ENCODE measurements around the gene PDAP1.
"Not testable (repeated sequence)": the region's sequence is repeated elsewhere in the genome, so short reads cannot be mapped to it uniquely, and the experiment has no call there.

PDAP1 gene

DNA sequence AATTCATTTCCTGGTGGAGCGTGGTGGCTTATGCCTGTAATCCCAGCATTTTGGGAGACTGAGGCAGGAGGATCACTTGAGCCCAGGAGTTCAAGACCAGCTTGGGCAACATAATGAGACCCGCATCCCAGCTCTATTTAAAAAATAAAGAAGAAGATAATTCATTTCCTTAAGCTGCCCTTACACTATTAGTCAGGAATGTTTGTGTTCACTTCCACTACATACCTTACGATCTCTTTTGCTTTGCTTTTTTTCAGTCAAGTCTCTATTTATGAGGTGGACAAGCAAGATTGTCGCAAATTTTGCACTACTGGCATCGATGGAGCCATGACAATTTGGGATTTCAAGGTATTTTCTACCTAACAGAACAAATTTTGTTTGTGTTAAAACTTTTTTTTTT is 45.1 kb downstream of the PDAP1 start:
- no peak overlapping the region for H3K27ac ChIP-seq
- no peak overlapping the region for H3K4me3 ChIP-seq
- TF ChIP-seq EZH2 (IDR thresholded peaks at IDR 0.05) (no peak), POLR2AphosphoS5 (IDR thresholded peaks at IDR 0.05; ENCODE audit: borderline replicate concordance, low read depth, low read length) (no peak), FOXP2 (optimal IDR thresholded peaks at IDR 0.05; ENCODE audit: control extremely low read depth, extremely low read length, insufficient read depth) (no peak)
- DNase-seq (ENCODE audit: low read depth, low spot score) = no peak
- no peaks in the 10 kb centered on the region for H3K9me3 ChIP-seq (ENCODE audit: low read depth, low read length)
- no peak overlapping the region for H3K9ac ChIP-seq (ENCODE audit: insufficient read length)
- peaks cover 74% of the 10 kb centered on the region for H3K36me3 ChIP-seq (ENCODE audit: insufficient read depth, low read length)

DNA sequence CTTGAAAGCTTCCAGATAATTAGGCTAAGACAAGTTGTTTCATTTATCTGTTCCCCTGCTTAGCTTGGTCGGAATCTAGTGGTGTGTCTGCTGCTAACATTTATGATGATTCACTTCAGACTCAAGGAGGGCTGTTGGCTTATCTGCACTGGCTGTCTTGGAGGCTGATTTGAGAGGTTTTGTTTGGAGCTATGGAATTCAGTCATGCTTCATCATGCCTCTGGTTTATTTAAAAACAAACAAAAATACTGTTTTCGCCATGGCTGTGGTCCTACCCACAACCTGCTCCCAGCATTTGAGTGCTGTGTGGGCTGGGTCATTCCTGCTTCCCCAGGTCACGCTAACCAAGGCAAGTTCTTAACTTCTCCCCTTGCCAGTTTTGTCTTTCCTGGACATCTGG is 45.6 kb downstream of the PDAP1 start:
- DNase-seq (ENCODE audit: low read depth, low spot score) = no peak
- no peak overlapping the region for H3K9ac ChIP-seq (ENCODE audit: insufficient read length)
- TF ChIP-seq POLR2AphosphoS5 (IDR thresholded peaks at IDR 0.05; ENCODE audit: borderline replicate concordance, low read depth, low read length) = no peak
- no peak for TF ChIP-seq EZH2 (IDR thresholded peaks at IDR 0.05)
- no peak for TF ChIP-seq FOXP2 (optimal IDR thresholded peaks at IDR 0.05; ENCODE audit: control extremely low read depth, extremely low read length, insufficient read depth)
- peaks cover 78% of the 10 kb centered on the region for H3K36me3 ChIP-seq (ENCODE audit: insufficient read depth, low read length)
- H3K27ac ChIP-seq = peak overlapping the region; percentile 8; the same call in 1 of the 2 replicates
- no peaks in the 10 kb centered on the region for H3K9me3 ChIP-seq (ENCODE audit: low read depth, low read length)
- H3K4me3 ChIP-seq = no peak overlapping the region

DNA sequence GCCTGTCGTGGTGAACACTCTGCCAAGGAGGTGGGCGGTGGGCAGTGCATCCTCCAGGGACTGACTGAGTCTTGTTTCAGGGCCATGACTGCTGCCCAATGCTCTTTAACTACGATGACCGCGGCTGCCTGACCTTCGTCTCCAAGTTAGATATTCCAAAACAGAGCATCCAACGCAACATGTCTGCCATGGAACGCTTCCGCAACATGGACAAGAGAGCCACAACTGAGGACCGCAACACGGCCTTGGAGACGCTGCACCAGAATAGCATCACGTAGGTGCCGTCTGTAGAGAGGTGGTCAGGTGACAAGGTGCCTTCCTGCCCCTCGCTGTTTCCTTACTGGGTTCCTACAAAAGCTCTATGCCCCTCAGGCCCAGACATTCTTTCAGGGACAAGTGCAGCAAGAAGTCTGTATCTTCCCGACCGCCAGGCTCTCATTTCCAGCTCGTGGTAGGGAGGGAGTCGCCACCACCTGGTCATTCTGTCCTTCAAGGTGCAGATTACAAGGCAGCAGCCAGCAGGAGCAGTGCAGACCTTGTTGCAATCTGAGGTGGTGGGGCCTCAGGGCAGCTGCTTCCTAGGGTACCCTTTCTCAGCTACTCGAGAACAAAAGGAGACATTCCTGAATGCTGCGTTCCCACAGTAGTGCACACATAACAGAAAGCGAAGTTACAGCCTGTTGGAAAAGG is 48.8 kb downstream of the PDAP1 start:
- Histone ChIP-seq H3K27ac (no peak overlapping the region), H3K4me3 (no peak overlapping the region), H3K36me3 (ENCODE audit: insufficient read depth, low read length) (peaks cover 76% of the 10 kb centered on the region), H3K9me3 (ENCODE audit: low read depth, low read length) (no peaks in the 10 kb centered on the region), H3K9ac (ENCODE audit: insufficient read length) (no peak overlapping the region)
- DNase-seq (ENCODE audit: low read depth, low spot score) = no peak
- TF ChIP-seq FOXP2 (optimal IDR thresholded peaks at IDR 0.05; ENCODE audit: control extremely low read depth, extremely low read length, insufficient read depth) (no peak), EZH2 (IDR thresholded peaks at IDR 0.05) (no peak), POLR2AphosphoS5 (IDR thresholded peaks at IDR 0.05; ENCODE audit: borderline replicate concordance, low read depth, low read length) (no peak)

DNA sequence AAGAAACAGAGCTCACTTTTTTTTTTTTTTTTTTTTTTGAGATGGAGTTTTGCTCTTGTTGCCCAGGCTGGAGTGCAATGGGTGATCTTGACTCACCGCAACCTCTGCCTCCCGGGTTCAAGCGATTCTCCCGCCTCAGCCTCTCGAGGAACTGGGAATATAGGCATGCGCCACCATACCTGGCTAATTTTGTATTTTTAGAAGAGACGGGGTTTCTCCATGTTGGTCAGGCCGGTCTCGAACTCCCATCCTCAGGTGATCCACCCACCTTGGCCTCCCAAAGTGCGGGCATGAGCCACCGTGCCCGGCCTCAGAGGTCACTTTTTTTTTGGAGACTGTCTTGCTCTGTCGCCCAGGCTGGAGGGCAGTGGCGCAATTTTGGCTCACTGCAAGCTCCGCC is 49.9 kb downstream of the PDAP1 start:
- H3K36me3 ChIP-seq (ENCODE audit: insufficient read depth, low read length) = peaks cover 74% of the 10 kb centered on the region
- not testable (repeated sequence) for H3K27ac ChIP-seq; H3K4me3 ChIP-seq; H3K9ac ChIP-seq (ENCODE audit: insufficient read length); H3K9me3 ChIP-seq (ENCODE audit: low read depth, low read length); DNase-seq (ENCODE audit: low read depth, low spot score)

DNA sequence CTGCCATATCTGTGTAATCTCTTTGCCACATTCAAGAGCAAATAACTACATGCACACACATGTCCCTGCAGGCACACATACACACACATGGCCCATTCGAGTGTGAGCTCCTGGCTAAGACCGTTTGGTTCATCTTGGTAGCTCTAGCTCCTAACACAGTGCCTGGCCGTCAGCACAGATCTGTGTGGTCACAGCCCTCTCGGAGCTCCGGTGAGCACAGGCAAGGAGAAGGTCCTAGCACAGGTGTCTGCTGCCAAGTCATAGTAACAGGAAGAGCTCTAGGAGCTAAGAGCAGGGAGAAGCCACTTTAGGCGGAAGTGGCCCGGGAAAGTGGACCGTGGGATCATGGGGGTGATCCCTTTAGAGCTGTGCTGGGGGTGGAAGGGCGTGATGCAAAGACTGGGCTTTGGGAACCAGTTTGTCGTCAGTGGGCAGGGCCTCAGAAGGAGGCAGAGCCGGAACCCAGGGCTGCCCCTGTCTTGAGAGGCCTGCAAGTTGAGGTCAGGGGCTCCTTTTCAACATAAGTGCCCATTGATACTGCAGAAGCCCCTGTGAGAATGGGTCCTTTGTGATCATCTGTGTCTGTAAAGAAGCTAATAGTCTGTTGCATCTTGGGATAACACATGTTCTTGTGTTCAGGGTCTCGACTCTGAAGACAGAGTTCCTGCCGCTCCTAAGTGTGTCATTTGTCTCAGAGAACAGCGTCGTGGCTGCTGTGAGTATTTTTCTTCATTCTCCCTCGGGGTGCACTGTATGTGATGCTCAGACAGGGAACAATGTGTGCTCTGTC is 50.5 kb downstream of the PDAP1 start:
- Histone ChIP-seq H3K9me3 (ENCODE audit: low read depth, low read length) (no peaks in the 10 kb centered on the region), H3K9ac (ENCODE audit: insufficient read length) (no peak overlapping the region), H3K27ac (no peak overlapping the region), H3K36me3 (ENCODE audit: insufficient read depth, low read length) (peaks cover 68% of the 10 kb centered on the region), H3K4me3 (no peak overlapping the region)
- TF ChIP-seq POLR2AphosphoS5 (IDR thresholded peaks at IDR 0.05; ENCODE audit: borderline replicate concordance, low read depth, low read length) = no peak
- TF ChIP-seq EZH2 (IDR thresholded peaks at IDR 0.05) = no peak
- no peak for TF ChIP-seq FOXP2 (optimal IDR thresholded peaks at IDR 0.05; ENCODE audit: control extremely low read depth, extremely low read length, insufficient read depth)
- no peak for DNase-seq (ENCODE audit: low read depth, low spot score)

DNA sequence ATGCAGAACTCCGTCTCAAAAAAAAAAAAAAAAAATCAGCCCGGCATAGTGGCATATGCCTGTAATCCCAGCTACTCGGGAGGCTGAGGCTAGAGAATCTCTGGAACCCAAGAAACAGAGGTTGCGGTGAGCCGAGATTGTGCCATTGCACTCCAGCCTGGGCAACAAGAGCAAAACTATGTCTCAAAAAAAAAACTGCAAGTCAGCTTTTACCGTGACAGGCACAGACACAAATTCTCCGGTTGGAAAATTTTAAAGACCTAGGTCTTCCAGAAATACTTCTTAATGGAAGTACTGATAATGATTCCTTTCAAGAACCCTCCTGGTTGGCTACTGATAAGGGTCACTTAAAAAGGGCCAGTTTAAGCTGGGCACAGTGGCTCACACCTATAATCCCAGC is 53.3 kb downstream of the PDAP1 start:
- H3K9me3 ChIP-seq (ENCODE audit: low read depth, low read length) = no peaks in the 10 kb centered on the region
- H3K27ac ChIP-seq = no peak overlapping the region
- DNase-seq (ENCODE audit: low read depth, low spot score) = no peak
- no peak for TF ChIP-seq POLR2AphosphoS5 (IDR thresholded peaks at IDR 0.05; ENCODE audit: borderline replicate concordance, low read depth, low read length)
- H3K4me3 ChIP-seq = no peak overlapping the region
- H3K9ac ChIP-seq (ENCODE audit: insufficient read length) = no peak overlapping the region
- peaks cover 68% of the 10 kb centered on the region for H3K36me3 ChIP-seq (ENCODE audit: insufficient read depth, low read length)

DNA sequence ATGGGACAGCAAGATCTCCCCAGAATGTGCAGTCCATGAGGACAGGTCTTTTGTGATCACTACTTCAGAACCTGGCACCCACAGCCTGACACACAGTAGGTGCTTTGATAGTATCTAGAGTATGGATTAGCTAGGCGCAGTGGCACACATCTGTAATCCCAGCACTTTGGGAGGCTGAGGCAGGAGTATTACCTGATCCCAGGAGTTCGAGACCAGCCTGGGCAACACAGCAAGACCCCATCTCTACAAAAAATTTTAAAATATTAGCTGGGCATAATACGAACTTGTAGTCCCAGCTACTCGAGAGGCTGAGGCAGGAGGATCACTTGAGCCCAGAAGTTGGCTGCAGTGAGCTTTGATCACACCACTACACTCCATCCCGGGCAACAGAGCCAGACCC is 56.1 kb downstream of the PDAP1 start:
- no peak for DNase-seq (ENCODE audit: low read depth, low spot score)
- no peak overlapping the region for H3K9ac ChIP-seq (ENCODE audit: insufficient read length)
- no peak overlapping the region for H3K4me3 ChIP-seq
- no peaks in the 10 kb centered on the region for H3K9me3 ChIP-seq (ENCODE audit: low read depth, low read length)
- no peak for TF ChIP-seq POLR2AphosphoS5 (IDR thresholded peaks at IDR 0.05; ENCODE audit: borderline replicate concordance, low read depth, low read length)
- no peak for TF ChIP-seq FOXP2 (optimal IDR thresholded peaks at IDR 0.05; ENCODE audit: control extremely low read depth, extremely low read length, insufficient read depth)
- TF ChIP-seq EZH2 (IDR thresholded peaks at IDR 0.05) = no peak
- peaks cover 68% of the 10 kb centered on the region for H3K36me3 ChIP-seq (ENCODE audit: insufficient read depth, low read length)
- no peak overlapping the region for H3K27ac ChIP-seq

DNA sequence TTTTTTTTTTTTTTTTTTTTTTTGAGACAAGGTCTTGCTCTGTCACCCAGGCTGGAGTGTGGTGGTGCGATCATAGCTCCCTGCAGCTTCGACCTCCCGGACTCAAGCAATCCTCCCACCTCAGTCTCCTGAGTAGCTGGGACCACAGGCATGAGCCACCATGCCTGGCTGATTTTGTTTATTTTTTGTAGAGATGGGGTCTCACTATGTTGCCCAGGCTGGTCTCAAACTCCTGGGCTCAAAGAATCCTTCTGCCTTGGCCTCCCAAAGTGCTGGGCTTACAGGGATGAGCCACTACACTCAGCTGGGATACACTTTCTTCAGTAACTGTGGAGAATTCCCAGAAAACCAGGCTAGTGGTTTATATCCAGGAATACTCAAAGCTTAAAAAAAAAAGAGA is 57.8 kb downstream of the PDAP1 start:
- H3K9ac ChIP-seq (ENCODE audit: insufficient read length); DNase-seq (ENCODE audit: low read depth, low spot score); H3K9me3 ChIP-seq (ENCODE audit: low read depth, low read length); H3K27ac ChIP-seq; H3K4me3 ChIP-seq: not testable (repeated sequence)
- H3K36me3 ChIP-seq (ENCODE audit: insufficient read depth, low read length) = peaks cover 74% of the 10 kb centered on the region
